Hepatocyte (in vitro differentiated cells): ENCODE results near the gene ARHGAP12. TPM values are rescaled to one million over a fixed set of nuclear protein-coding genes. Genes with fewer than 3 reads are reported as not detected.
A peak's percentile ranks its signal among the peaks of the same experiment; 100 is the strongest.

Source experiments
- DNase-seq: peaks from one replicate; pipeline ENCODE4 v3.0.0-alpha.2; 2016; ENCODE audit warnings: low spot score
- H2AFZ ChIP-seq: fragments of 200-600 bp; sonication (generic); 2 replicates; pipeline ENCODE4 v1.6.0; 2016; ENCODE audit warnings: antibody characterized with exemption, mild to moderate bottlenecking
- H3K27ac ChIP-seq: fragments of 200-600 bp; sonication (generic); 2 replicates; pipeline ENCODE4 v1.5.1; 2016; ENCODE audit warnings: mild to moderate bottlenecking
- H3K27me3 ChIP-seq: fragments of 200-600 bp; sonication (generic); 2 replicates; pipeline ENCODE4 v1.6.1; 2016
- H3K36me3 ChIP-seq: fragments of 200-600 bp; sonication (generic); replicated peaks from 2 replicates; pipeline ENCODE4 v1.5.1; 2016; ENCODE audit warnings: low read depth; ENCODE audit not compliant: insufficient read depth
- H3K4me1 ChIP-seq: fragments of 200-600 bp; sonication (generic); 2 replicates; pipeline ENCODE4 v1.5.1; 2016; ENCODE audit warnings: mild to moderate bottlenecking, moderate library complexity; ENCODE audit not compliant: insufficient read depth
- H3K4me2 ChIP-seq: fragments of 200-600 bp; sonication (generic); 2 replicates; pipeline ENCODE4 v1.6.0; 2016
- H3K4me3 ChIP-seq: fragments of 200-600 bp; sonication (generic); 2 replicates; pipeline ENCODE4 v1.5.1; 2016; ENCODE audit warnings: mild to moderate bottlenecking
- H3K79me2 ChIP-seq: fragments of 200-600 bp; sonication (generic); 2 replicates; pipeline ENCODE4 v1.6.0; 2017; ENCODE audit warnings: mild to moderate bottlenecking
- H3K9me2 ChIP-seq: fragments of 200-600 bp; sonication (generic); replicated peaks from 2 replicates; pipeline ENCODE4 v1.6.0; 2017; ENCODE audit warnings: mild to moderate bottlenecking; ENCODE audit not compliant: insufficient read depth
- H3K9me3 ChIP-seq: fragments of 200-600 bp; sonication (generic); 2 replicates; pipeline ENCODE4 v1.5.1; 2016; ENCODE audit warnings: low read depth, mild to moderate bottlenecking
- H4K20me1 ChIP-seq: fragments of 200-600 bp; sonication (generic); 2 replicates; pipeline ENCODE4 v1.6.0; 2016; ENCODE audit warnings: mild to moderate bottlenecking; ENCODE audit not compliant: insufficient read depth, poor library complexity, severe bottlenecking
- CTCF ChIP-seq: fragments of 200-600 bp; sonication (generic); IDR thresholded peaks from 2 replicates; pipeline ENCODE4 v1.5.1; 2016; ENCODE audit warnings: antibody characterized with exemption, mild to moderate bottlenecking; ENCODE audit not compliant: poor library complexity
- EZH2 ChIP-seq: fragments of 200-600 bp; sonication (generic); IDR thresholded peaks from 2 replicates; pipeline ENCODE4 v1.6.1; 2016; ENCODE audit warnings: antibody characterized with exemption, mild to moderate bottlenecking, borderline replicate concordance
- EZH2phosphoT487 ChIP-seq: fragments of 200-600 bp; sonication (generic); IDR thresholded peaks from one replicate; pipeline ENCODE4 v1.6.1; 2018; ENCODE audit warnings: antibody characterized with exemption, mild to moderate bottlenecking, low read depth, moderate library complexity; ENCODE audit not compliant: unreplicated experiment, severe bottlenecking
- WGBS: methylation state at CpG from one replicate; pipeline ENCODE4 v1.1.6; 2016; ENCODE audit warnings: low lambda C conversion rate; ENCODE audit errors: missing lambda C conversion rate; 5-methylcytosine and 5-hydroxymethylcytosine counted together
- polyA plus RNA-seq: library from polyadenylated mRNA; unstranded; fragments of >200 nt; fragmentation: Nextera tagmentation; extraction: Ambion mirVana; gene quantifications from 2 replicates; pipeline ENCODE4 v1.2.1, GENCODE V29; 2016
- total RNA-seq: library from RNA; depleted of rRNA; stranded (reverse); fragments of >200 nt; gene quantifications from 2 replicates; pipeline ENCODE4 v1.2.3, GENCODE V29; 2014

Gene ARHGAP12
- total RNA-seq: 55.6 and 56.8 TPM in 2 replicates
- polyA plus RNA-seq: 14.9 and 16.4 TPM in 2 replicates

GRCh38 chr10:31928549-31929260 lies at the start of gene ARHGAP12:
Gene ARHGAP12, minus strand, starts transcription at chr10:31928831. Its CDS starts 19,976 bp downstream, at chr10:31908855.
- no peaks in the 10 kb centered on the region for H3K9me2 ChIP-seq
- no peaks in the 10 kb centered on the region for H3K27me3 ChIP-seq
- H3K27ac ChIP-seq: peak within 1 kb of the TSS; percentile 99
- peak within 1 kb of the TSS; percentile 77 for H2AFZ ChIP-seq
- H3K4me3 ChIP-seq: peak within 1 kb of the TSS; percentile 48
- TF ChIP-seq CTCF (no peak), EZH2 (no peak), EZH2phosphoT487 (no peak)
- peaks cover 52% of the 10 kb centered on the region for H3K79me2 ChIP-seq
- no peaks in the 10 kb centered on the region for H3K9me3 ChIP-seq
- H3K4me2 ChIP-seq: peak within 1 kb of the TSS; percentile 87
- peaks cover 20% of the 10 kb centered on the region for H3K4me1 ChIP-seq
- no peaks in the 10 kb centered on the region for H3K36me3 ChIP-seq
- peaks cover 38% of the 10 kb centered on the region for H4K20me1 ChIP-seq
- WGBS: under 1% methylated on average over 43 of the region's 92 CpGs
- DNase-seq: peak; percentile 94

- Histone ChIP-seq H3K4me3 (no peak overlapping the region), H3K27ac (no peak overlapping the region), H4K20me1 (no peaks in the 10 kb centered on the region), H3K4me1 (no peaks in the 10 kb centered on the region), H3K9me2 (no peaks in the 10 kb centered on the region), H2AFZ (no peak overlapping the region), H3K4me2 (no peak overlapping the region), H3K27me3 (no peaks in the 10 kb centered on the region), H3K36me3 (no peaks in the 10 kb centered on the region), H3K79me2 (no peaks in the 10 kb centered on the region), H3K9me3 (no peaks in the 10 kb centered on the region)
- WGBS: 100% methylated on average over 2 of the region's 2 CpGs
- TF ChIP-seq EZH2 (no peak), CTCF (no peak), EZH2phosphoT487 (no peak)
- no peak for DNase-seq
Observed at GRCh38 chr10:31978156-31978483, 49.5 kb upstream of the ARHGAP12 start.

GRCh38 chr10:31977440-31978155 lies 49.0 kb upstream of the ARHGAP12 start:
- no peak overlapping the region for H3K27ac ChIP-seq
- H4K20me1 ChIP-seq: no peaks in the 10 kb centered on the region
- TF ChIP-seq CTCF: no peak
- no peak for TF ChIP-seq EZH2
- no peak for TF ChIP-seq EZH2phosphoT487
- H3K79me2 ChIP-seq: no peaks in the 10 kb centered on the region
- no peaks in the 10 kb centered on the region for H3K9me3 ChIP-seq
- H2AFZ ChIP-seq: no peak overlapping the region
- H3K4me1 ChIP-seq: no peaks in the 10 kb centered on the region
- H3K4me3 ChIP-seq: no peak overlapping the region
- WGBS: 80% methylated on average over 5 of the region's 5 CpGs
- no peak overlapping the region for H3K4me2 ChIP-seq
- DNase-seq: no peak
- no peaks in the 10 kb centered on the region for H3K9me2 ChIP-seq
- no peaks in the 10 kb centered on the region for H3K36me3 ChIP-seq
- no peaks in the 10 kb centered on the region for H3K27me3 ChIP-seq
